H1 (cell line): ENCODE results near the gene FCAMR. TPM values are rescaled to one million over a fixed set of nuclear protein-coding genes. Genes with fewer than 3 reads are reported as not detected.

Experiments
- CTCF ChIA-PET: fragments of 300-600 bp; sonication (Branson Sonifier 250); formaldehyde crosslinking; loops from one replicate; lab custom pipeline; 2021; ENCODE audit not compliant: partially characterized antibody; lab: Charles Lee
- POLR2A ChIA-PET: fragments of 300-600 bp; sonication (Branson Sonifier 250); formaldehyde crosslinking; loops from one replicate; lab custom pipeline; 2021; ENCODE audit warnings: inconsistent platforms; ENCODE audit not compliant: partially characterized antibody; lab: Charles Lee
- DNase-seq, 2 experiments: peaks; one replicate each; pipeline versions ENCODE4 v3.0.0 to v3.0.0-alpha.2; 2010 to 2022; ENCODE audit warnings: low spot score in 2 of 2, low read depth in 1 of 2, mixed read lengths in 1 of 2
- FAIRE-seq: peaks from 2 replicates; lab custom pipeline; 2011; peaks lifted over from hg19 to GRCh38; lab: Jason Lieb, UNC
- H2AFZ ChIP-seq: 2 replicates; pipeline ENCODE4 v1.8.1; 2012; ENCODE audit warnings: low read length, inconsistent platforms
- H2AK5ac ChIP-seq: 2 replicates; pipeline ENCODE4 v1.6.1; 2013; ENCODE audit warnings: low read depth, low read length
- H2BK120ac ChIP-seq: replicated peaks from 2 replicates; pipeline ENCODE3; 2013; ENCODE audit warnings: low read depth, low read length, inconsistent platforms
- H2BK12ac ChIP-seq: 2 replicates; pipeline ENCODE4 v1.6.1; 2013; ENCODE audit warnings: low read depth, low read length
- H2BK15ac ChIP-seq: 2 replicates; pipeline ENCODE4 v1.6.1; 2013; ENCODE audit warnings: low read length
- H2BK20ac ChIP-seq: 2 replicates; pipeline ENCODE4 v1.6.1; 2013; ENCODE audit warnings: low read length
- H2BK5ac ChIP-seq: 2 replicates; pipeline ENCODE4 v1.6.1; 2013; ENCODE audit warnings: low read depth, low read length
- H3K14ac ChIP-seq: 2 replicates; pipeline ENCODE4 v1.6.1; 2013; ENCODE audit warnings: inconsistent platforms; ENCODE audit not compliant: insufficient read length
- H3K18ac ChIP-seq: 2 replicates; pipeline ENCODE4 v1.6.1; 2013; ENCODE audit warnings: low read length; ENCODE audit errors: extremely low read depth
- H3K23ac ChIP-seq: 2 replicates; pipeline ENCODE4 v1.6.1; 2013; ENCODE audit warnings: inconsistent platforms; ENCODE audit not compliant: insufficient read length
- H3K23me2 ChIP-seq: 2 replicates; pipeline ENCODE4 v1.6.1; 2013; ENCODE audit warnings: low read depth, low read length
- H3K27ac ChIP-seq: 2 replicates; pipeline ENCODE4 v1.6.1; 2011; ENCODE audit warnings: low read depth, low read length, inconsistent platforms
- H3K27me3 ChIP-seq, 4 experiments: replicated peaks in 1 of 4; 1 replicate in 1 of 4; 2 replicates in 3 of 4; pipeline versions ENCODE4 v1.6.1 to v1.8.1; 2011 to 2013; ENCODE audit warnings: low read length in 3 of 4, mild to moderate bottlenecking in 3 of 4, inconsistent platforms in 2 of 4, mixed read lengths in 2 of 4, moderate library complexity in 1 of 4; ENCODE audit not compliant: control insufficient read depth in 3 of 4, insufficient read depth in 3 of 4; ENCODE audit errors: extremely low read depth in 1 of 4
- H3K36me3 ChIP-seq, 4 experiments: 2 replicates each; pipeline versions ENCODE4 v1.6.1 to v1.8.1; 2011 to 2013; ENCODE audit warnings: mild to moderate bottlenecking in 4 of 4, low read length in 3 of 4, moderate library complexity in 2 of 4, control low read depth in 1 of 4, inconsistent platforms in 1 of 4; ENCODE audit not compliant: insufficient read depth in 4 of 4, control insufficient read depth in 2 of 4
- H3K4ac ChIP-seq: replicated peaks from 2 replicates; pipeline ENCODE3; 2013; ENCODE audit warnings: low read length, low read depth, mixed read lengths, inconsistent platforms; ENCODE audit not compliant: insufficient read length
- H3K4me1 ChIP-seq, 4 experiments: replicated peaks in 1 of 4; 1 replicate in 1 of 4; 2 replicates in 3 of 4; pipeline versions ENCODE4 v1.6.1 to v1.8.1; 2011 to 2013; ENCODE audit warnings: low read length in 3 of 4, inconsistent platforms in 2 of 4, mixed read lengths in 1 of 4; ENCODE audit not compliant: insufficient read depth in 4 of 4, control insufficient read depth in 3 of 4
- H3K4me2 ChIP-seq, 2 experiments: 2 replicates each; pipeline versions ENCODE4 v1.6.1 to v1.8.1; 2011 to 2013; ENCODE audit warnings: low read depth in 2 of 2, low read length in 2 of 2, control low read depth in 1 of 2, inconsistent platforms in 1 of 2, mild to moderate bottlenecking in 1 of 2; ENCODE audit not compliant: insufficient read depth in 1 of 2
- H3K4me3 ChIP-seq, 4 experiments: fragments of 200-600, 300-600 bp in 1 of 4; sonication (generic), shearing (Covaris generic), sonication (Bioruptor Twin) in 1 of 4; 2 replicates each; pipeline versions ENCODE4 v1.5.1 to v1.8.1; 2011 to 2016; ENCODE audit warnings: low read length in 4 of 4, low read depth in 3 of 4, control low read depth in 2 of 4, inconsistent platforms in 2 of 4, mild to moderate bottlenecking in 2 of 4, mixed read lengths in 1 of 4, moderate library complexity in 1 of 4; ENCODE audit not compliant: insufficient read depth in 2 of 4; ENCODE audit errors: extremely low read depth in 1 of 4
- H3K56ac ChIP-seq: replicated peaks from 2 replicates; pipeline ENCODE3; 2013; ENCODE audit warnings: low read depth, mild to moderate bottlenecking, mixed read lengths, low read length, inconsistent platforms; ENCODE audit not compliant: insufficient read length
- H3K79me1 ChIP-seq: 2 replicates; pipeline ENCODE4 v1.6.1; 2013; ENCODE audit warnings: low read depth, low read length, control low read depth
- H3K79me2 ChIP-seq, 2 experiments: 2 replicates each; pipeline versions ENCODE4 v1.6.1 to v1.8.1; 2012 to 2013; ENCODE audit warnings: low read length in 2 of 2, mild to moderate bottlenecking in 2 of 2, inconsistent platforms in 1 of 2; ENCODE audit not compliant: insufficient read depth in 2 of 2, control insufficient read depth in 1 of 2
- H3K9ac ChIP-seq, 4 experiments: replicated peaks in 1 of 4; 1 replicate in 1 of 4; 2 replicates in 3 of 4; pipeline versions ENCODE4 v1.6.1 to v1.8.1; 2011 to 2013; ENCODE audit warnings: low read depth in 3 of 4, low read length in 3 of 4, control low read depth in 2 of 4, mild to moderate bottlenecking in 2 of 4, moderate library complexity in 2 of 4, inconsistent platforms in 1 of 4; ENCODE audit errors: extremely low read depth in 1 of 4
- H3K9me3 ChIP-seq, 2 experiments: 2 replicates each; pipeline versions ENCODE4 v1.6.1 to v1.8.1; 2012 to 2013; ENCODE audit warnings: mild to moderate bottlenecking in 2 of 2, moderate library complexity in 2 of 2, control low read depth in 1 of 2, inconsistent platforms in 1 of 2, low read depth in 1 of 2, low read length in 1 of 2, mixed read lengths in 1 of 2; ENCODE audit not compliant: insufficient read depth in 2 of 2
- H4K20me1 ChIP-seq, 2 experiments: replicated peaks in 1 of 2; 2 replicates each; pipeline versions ENCODE3 to v1.8.1; 2011 to 2013; ENCODE audit warnings: inconsistent platforms in 2 of 2, low read length in 2 of 2, mild to moderate bottlenecking in 1 of 2; ENCODE audit not compliant: insufficient read depth in 2 of 2, control insufficient read depth in 1 of 2
- H4K5ac ChIP-seq: 2 replicates; pipeline ENCODE4 v1.6.1; 2013; ENCODE audit warnings: low read length, low read depth, mixed read lengths, inconsistent platforms; ENCODE audit not compliant: insufficient read length
- H4K8ac ChIP-seq: 2 replicates; pipeline ENCODE4 v1.8.0; 2013; ENCODE audit warnings: mild to moderate bottlenecking, moderate library complexity, low read length, inconsistent platforms; ENCODE audit not compliant: insufficient read depth; ENCODE audit errors: extremely low read depth
- H4K91ac ChIP-seq: replicated peaks from 2 replicates; pipeline ENCODE3; 2013; ENCODE audit warnings: low read length, mixed read lengths, inconsistent platforms; ENCODE audit not compliant: insufficient read length
- JUN ChIP-seq: IDR thresholded peaks from 2 replicates; pipeline ENCODE4 v1.6.1; 2011; ENCODE audit warnings: low read depth, mild to moderate bottlenecking, improper control_type of control experiment, low read length
- RXRA ChIP-seq: IDR thresholded peaks from 2 replicates; pipeline ENCODE4 v1.6.1; 2011; ENCODE audit warnings: low read depth, mild to moderate bottlenecking, low read length, moderate library complexity; ENCODE audit not compliant: insufficient read depth
- SAP30 ChIP-seq: fragments of 300-600 bp; sonication (generic); IDR thresholded peaks from 2 replicates; pipeline ENCODE4 v1.7.1; 2012; ENCODE audit warnings: low read length, moderate library complexity, mild to moderate bottlenecking, inconsistent platforms; ENCODE audit not compliant: insufficient read depth, insufficient replicate concordance
- TAF7 ChIP-seq: optimal IDR thresholded peaks from 2 replicates; pipeline ENCODE3; 2011; ENCODE audit warnings: low read depth, mild to moderate bottlenecking, inconsistent platforms, low read length, moderate library complexity, borderline replicate concordance
- WGBS, 2 experiments: shearing (Covaris generic) in 1 of 2; methylation state at CpG; one replicate each; pipeline versions ENCODE4 v1.1.6 to v1.1.7; 2013 to 2015; ENCODE audit warnings: low lambda C conversion rate in 2 of 2, mixed read lengths in 2 of 2, inconsistent platforms in 1 of 2, low coverage in 1 of 2, missing lambda C conversion rate in 1 of 2; ENCODE audit not compliant: insufficient replicate concordance in 2 of 2, insufficient coverage in 1 of 2, insufficient read length in 1 of 2; ENCODE audit errors: extremely low coverage in 1 of 2, missing lambda C conversion rate in 1 of 2; 5-methylcytosine and 5-hydroxymethylcytosine counted together
- polyA plus RNA-seq, 7 experiments: library from polyadenylated mRNA; depleted of rRNA in 3 of 7; stranded (reverse) in 5 of 7; unstranded in 2 of 7; fragments of >200 nt in 5 of 7; fragments of 200-250 nt in 2 of 7; gene quantifications; 1 replicate in 5 of 7; 2 replicates in 1 of 7; 4 replicates in 1 of 7; pipeline versions ENCODE4 v1.2.1 to v1.2.3, GENCODE V29; 2011 to 2013; ENCODE audit warnings: missing spikeins in 2 of 7, mixed read lengths in 2 of 7
- total RNA-seq: library from RNA; stranded (reverse); fragmentation: NEBNext Ultra II Directional; extraction: Animal tissue kit (Norgen Biotek cat#: 25700); gene quantifications from 2 replicates; pipeline ENCODE4 v1.2.1, GENCODE V29; 2021

FCAMR gene
- total and polyA plus RNA-seq, 2 of the 8 experiments (the other 6 are each of a cell fraction or from before 2014, with no cell fraction given), result not detected

DNA sequence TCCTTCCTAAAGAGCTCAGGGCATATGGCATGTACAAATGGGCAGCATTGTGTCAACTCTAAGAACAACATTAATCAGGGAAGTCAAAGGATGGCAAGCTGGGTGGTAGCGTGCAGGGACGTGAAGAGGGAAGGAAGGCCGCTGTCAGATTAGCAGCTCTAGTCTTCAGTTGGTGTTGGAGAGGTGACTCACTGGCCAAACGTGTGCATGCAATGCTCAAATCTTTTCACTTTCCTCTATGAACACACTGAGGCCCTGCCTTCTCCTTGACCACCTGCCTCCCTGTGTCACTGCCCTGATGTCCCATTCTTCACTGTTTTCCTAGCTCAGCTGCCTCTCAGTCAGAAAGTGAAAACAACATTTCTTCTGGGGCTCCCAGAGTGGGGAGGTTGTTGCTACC, 18.1 kb downstream of the FCAMR start:
- ChIA-PET CTCF (interaction anchor here (1.2 to 13.6 kb wide), 6 partner anchors 18 to 154 kb away, joined by 3 to 226 read pairs (median 4); partner anchors contain the start of gene FCAMR), POLR2A (interaction anchor here (1.4 kb wide), 1 partner anchor 15 kb away, joined by 3 read pairs; no protein-coding TSS in a partner anchor)
- no peaks in the 10 kb centered on the region for H4K20me1 ChIP-seq
- no peak overlapping the region for H4K91ac ChIP-seq
- no peaks in the 10 kb centered on the region for H3K36me3 ChIP-seq
- H4K5ac ChIP-seq, result no peak overlapping the region
- no peak overlapping the region for H3K56ac ChIP-seq
- no peaks in the 10 kb centered on the region for H3K23me2 ChIP-seq
- H2BK15ac ChIP-seq, result no peak overlapping the region
- no peak overlapping the region for H2AK5ac ChIP-seq
- no peak overlapping the region for H2BK5ac ChIP-seq
- no peaks in the 10 kb centered on the region for H3K4me1 ChIP-seq
- H3K4me2 ChIP-seq, result no peak overlapping the region
- H2BK120ac ChIP-seq, result no peak overlapping the region
- no peak overlapping the region for H3K9ac ChIP-seq
- DNase-seq, result no peak
- no peaks in the 10 kb centered on the region for H3K79me2 ChIP-seq
- H3K4me3 ChIP-seq, result no peak overlapping the region
- H3K14ac ChIP-seq, result no peak overlapping the region
- H3K27me3 ChIP-seq, result peaks cover 0 to 3% (median 0%) of the 10 kb centered on the region in 4 experiments; a peak in 1 of 7 replicates
- H3K9me3 ChIP-seq, result no peaks in the 10 kb centered on the region
- no peak overlapping the region for H3K4ac ChIP-seq
- H3K18ac ChIP-seq, result no peak overlapping the region
- H2BK12ac ChIP-seq, result no peak overlapping the region
- H4K8ac ChIP-seq, result no peak overlapping the region
- no peak overlapping the region for H2AFZ ChIP-seq
- WGBS, 2 experiments, result 85% methylated on average over 4 of the region's 4 CpGs; no CpG with 5 or more reads in 1 of the 2 experiments
- H2BK20ac ChIP-seq, result no peak overlapping the region
- TF ChIP-seq RXRA (no peak), SAP30 (no peak), JUN (no peak), TAF7 (no peak)
- no peaks in the 10 kb centered on the region for H3K79me1 ChIP-seq
- no peak for FAIRE-seq
- no peak overlapping the region for H3K23ac ChIP-seq
- H3K27ac ChIP-seq, result no peak overlapping the region
